Erythroblast (primary cell): ENCODE measurements around the gene CDC45.

Experiments
- GATA1 ChIP-seq: IDR thresholded peaks from 2 replicates; pipeline ENCODE4 v1.6.1; 2011; ENCODE audit warnings: low read depth, mild to moderate bottlenecking, control low read depth, low read length, moderate library complexity
- POLR2A ChIP-seq: IDR thresholded peaks from 2 replicates; pipeline ENCODE4 v1.6.1; 2011; ENCODE audit warnings: mild to moderate bottlenecking, low read length

- TF ChIP-seq POLR2A, result no peak
- TF ChIP-seq GATA1, result no peak
Observed at GRCh38 chr22:19545935-19546207, 66.2 kb downstream of the CDC45 start.
